HepG2 (cell line): ENCODE data around the gene SFI1. TPM values are rescaled to one million over a fixed set of nuclear protein-coding genes. Genes with fewer than 3 reads are reported as not detected.

Experiments used
- ARID2 ChIP-seq: sonication (generic); formaldehyde crosslinking; IDR thresholded peaks from 2 replicates; pipeline ENCODE4 v1.8.1; 2022; ENCODE audit warnings: mild to moderate bottlenecking, missing genetic modification reagents, borderline replicate concordance
- ATF7 ChIP-seq, 2 experiments: fragments of 450-650 bp in 1 of 2; sonication (generic) in 1 of 2; formaldehyde crosslinking in 1 of 2; IDR thresholded peaks; 2 replicates each; pipeline versions ENCODE4 v1.4.0 to v1.6.1; 2016 to 2020; ENCODE audit warnings: antibody characterized with exemption in 1 of 2, mild to moderate bottlenecking in 1 of 2, missing genetic modification reagents in 1 of 2
- HMG20A ChIP-seq: IDR thresholded peaks from 2 replicates; pipeline ENCODE4 v1.6.1; 2016; ENCODE audit warnings: borderline replicate concordance
- KLF9 ChIP-seq: IDR thresholded peaks from 2 replicates; pipeline ENCODE4 v1.6.1; 2016; ENCODE audit warnings: low read depth
- MIXL1 ChIP-seq: IDR thresholded peaks from 2 replicates; pipeline ENCODE4 v1.6.1; 2016
- MLX ChIP-seq: IDR thresholded peaks from 2 replicates; pipeline ENCODE4 v1.6.1; 2016
- NAIF1 ChIP-seq: sonication (generic); formaldehyde crosslinking; IDR thresholded peaks from 2 replicates; pipeline ENCODE4 v1.5.0; 2020; ENCODE audit warnings: mild to moderate bottlenecking, missing genetic modification reagents, borderline replicate concordance
- PRMT3 ChIP-seq: sonication (generic); formaldehyde crosslinking; IDR thresholded peaks from 2 replicates; pipeline ENCODE4 v1.8.1; 2022; ENCODE audit warnings: low read depth, mild to moderate bottlenecking, moderate library complexity, missing genetic modification reagents, borderline replicate concordance
- RBM22 ChIP-seq: fragments of 200-400 bp; formaldehyde crosslinking; optimal IDR thresholded peaks from 2 replicates; pipeline ENCODE3; 2017; ENCODE audit warnings: mild to moderate bottlenecking, low read length, moderate library complexity
- SKIL ChIP-seq: sonication (generic); formaldehyde crosslinking; IDR thresholded peaks from 2 replicates; pipeline ENCODE4 v1.8.0; 2022; ENCODE audit warnings: missing genetic modification reagents, mild to moderate bottlenecking, moderate library complexity, borderline replicate concordance
- TARDBP ChIP-seq: sonication (generic); formaldehyde crosslinking; IDR thresholded peaks from 2 replicates; pipeline ENCODE4 v1.8.0; 2022; ENCODE audit warnings: mild to moderate bottlenecking, missing genetic modification reagents
- ZFYVE20 ChIP-seq: sonication (generic); formaldehyde crosslinking; IDR thresholded peaks from 2 replicates; pipeline ENCODE4 v1.8.0; 2023; ENCODE audit warnings: low read depth, mild to moderate bottlenecking, moderate library complexity, missing genetic modification reagents, borderline replicate concordance
- ZNF263 ChIP-seq: sonication (generic); formaldehyde crosslinking; IDR thresholded peaks from 2 replicates; pipeline ENCODE4 v1.4.0; 2020; ENCODE audit warnings: missing genetic modification reagents
- ZNF280B ChIP-seq: sonication (generic); formaldehyde crosslinking; IDR thresholded peaks from 2 replicates; pipeline ENCODE4 v1.5.0; 2020; ENCODE audit warnings: missing genetic modification reagents, mild to moderate bottlenecking, borderline replicate concordance
- ZNF280D ChIP-seq: sonication (generic); formaldehyde crosslinking; IDR thresholded peaks from 2 replicates; pipeline ENCODE4 v1.5.1; 2020; ENCODE audit warnings: mild to moderate bottlenecking, missing genetic modification reagents
- ZNF33A ChIP-seq: sonication (generic); formaldehyde crosslinking; IDR thresholded peaks from 2 replicates; pipeline ENCODE4 v1.5.1; 2020; ENCODE audit warnings: missing genetic modification reagents, mild to moderate bottlenecking, moderate library complexity, borderline replicate concordance
- ZNF430 ChIP-seq: sonication (generic); formaldehyde crosslinking; IDR thresholded peaks from 2 replicates; pipeline ENCODE4 v1.9.0; 2021; ENCODE audit warnings: mild to moderate bottlenecking, missing genetic modification reagents
- ZNF496 ChIP-seq: sonication (generic); formaldehyde crosslinking; IDR thresholded peaks from 2 replicates; pipeline ENCODE4 v1.8.1; 2023; ENCODE audit warnings: mild to moderate bottlenecking, moderate library complexity, missing genetic modification reagents; ENCODE audit not compliant: insufficient replicate concordance
- ZNF580 ChIP-seq: IDR thresholded peaks from 2 replicates; pipeline ENCODE4 v1.6.1; 2016; ENCODE audit warnings: low read depth, borderline replicate concordance
- ZNF597 ChIP-seq: sonication (generic); formaldehyde crosslinking; IDR thresholded peaks from 2 replicates; pipeline ENCODE4 v1.5.0; 2020; ENCODE audit warnings: missing genetic modification reagents
- ZNF775 ChIP-seq: sonication (generic); formaldehyde crosslinking; IDR thresholded peaks from 2 replicates; pipeline ENCODE4 v1.4.0; 2020; ENCODE audit warnings: missing genetic modification reagents, mild to moderate bottlenecking, moderate library complexity, borderline replicate concordance
- polyA plus RNA-seq, 8 experiments: library from polyadenylated mRNA; depleted of rRNA in 3 of 8; stranded (reverse) in 7 of 8; unstranded in 1 of 8; fragments of >200 nt; fragmentation: Illumina TruSeq in 4 of 8; extraction: Trizol in 4 of 8; gene quantifications; 2 replicates each; pipeline versions ENCODE4 v1.2.1 to v1.2.3, GENCODE V29; 2011 to 2016; ENCODE audit warnings: low read depth in 4 of 8, missing spikeins in 1 of 8, mixed read lengths in 1 of 8; ENCODE audit not compliant: insufficient read depth in 1 of 8
- total RNA-seq, 5 experiments: library from RNA; depleted of rRNA; stranded (reverse); fragments of >200 nt; fragmentation: Illumina TruSeq; extraction: Trizol; gene quantifications; 2 replicates each; pipeline ENCODE4 v1.2.3, GENCODE V29; 2016; ENCODE audit warnings: low read depth in 1 of 5

The SFI1 gene
- total and polyA plus RNA-seq, 2 of the 13 experiments (the other 11 are each of a cell fraction or from before 2014, with no cell fraction given): 20.5 to 40.1 TPM

- TF ChIP-seq ZNF597 (CRISPR knock-in tag) (no peak), ZNF263 (CRISPR knock-in tag) (peak; percentile 16; the same call in 1 of the 2 replicates), ATF7 (IDR thresholded peaks at IDR 0.05) (no peak), ATF7 (CRISPR knock-in tag; IDR thresholded peaks at IDR 0.05) (no peak), TARDBP (CRISPR knock-in tag) (peak; percentile 77; the same call in 1 of the 2 replicates), ZNF280B (no peak), ARID2 (CRISPR knock-in tag) (no peak), ZNF33A (no peak), ZNF496 (CRISPR knock-in tag) (no peak), PRMT3 (CRISPR knock-in tag) (no peak), ZNF775 (CRISPR knock-in tag) (0 out of 2 replicates have a peak, but pooled peaks have one; percentile 42), RBM22 (no peak), HMG20A (CRISPR knock-in tag) (peak; percentile 88), ZNF280D (0 out of 2 replicates have a peak, but pooled peaks have one; percentile 25), ZFYVE20 (CRISPR knock-in tag) (no peak), SKIL (CRISPR knock-in tag) (peak; percentile 86), ZNF430 (CRISPR knock-in tag) (no peak; the same call in 1 of the 2 replicates), NAIF1 (0 out of 2 replicates have a peak, but pooled peaks have one; percentile 52), MLX (peak; percentile 89), KLF9 (CRISPR knock-in tag) (0 out of 2 replicates have a peak, but pooled peaks have one; percentile 42), ZNF580 (CRISPR knock-in tag) (peak; percentile 73; the same call in 1 of the 2 replicates), MIXL1 (CRISPR knock-in tag) (peak; percentile 86)
Observed at GRCh38 chr22:31579835-31580242, 83.5 kb downstream of the SFI1 start (continued).
